GM12864 (cell line): ENCODE data around the gene PRKCQ.

Source experiments
- DNase-seq: peaks from one replicate; pipeline ENCODE4 v3.0.0-alpha.2; 2011; ENCODE audit warnings: low read depth
- H3K4me3 ChIP-seq: 2 replicates; pipeline ENCODE4 v1.5.1; 2011; ENCODE audit warnings: mild to moderate bottlenecking, low read depth, low read length, control low read depth
- TF ChIP-seq, protein P1 (sequence below): IDR thresholded peaks from 2 replicates; pipeline ENCODE4 v1.5.1; 2011; ENCODE audit warnings: low read depth, mild to moderate bottlenecking, moderate library complexity, low read length, control low read depth, inconsistent platforms; ENCODE audit errors: missing control alignments

PRKCQ gene

DNA sequence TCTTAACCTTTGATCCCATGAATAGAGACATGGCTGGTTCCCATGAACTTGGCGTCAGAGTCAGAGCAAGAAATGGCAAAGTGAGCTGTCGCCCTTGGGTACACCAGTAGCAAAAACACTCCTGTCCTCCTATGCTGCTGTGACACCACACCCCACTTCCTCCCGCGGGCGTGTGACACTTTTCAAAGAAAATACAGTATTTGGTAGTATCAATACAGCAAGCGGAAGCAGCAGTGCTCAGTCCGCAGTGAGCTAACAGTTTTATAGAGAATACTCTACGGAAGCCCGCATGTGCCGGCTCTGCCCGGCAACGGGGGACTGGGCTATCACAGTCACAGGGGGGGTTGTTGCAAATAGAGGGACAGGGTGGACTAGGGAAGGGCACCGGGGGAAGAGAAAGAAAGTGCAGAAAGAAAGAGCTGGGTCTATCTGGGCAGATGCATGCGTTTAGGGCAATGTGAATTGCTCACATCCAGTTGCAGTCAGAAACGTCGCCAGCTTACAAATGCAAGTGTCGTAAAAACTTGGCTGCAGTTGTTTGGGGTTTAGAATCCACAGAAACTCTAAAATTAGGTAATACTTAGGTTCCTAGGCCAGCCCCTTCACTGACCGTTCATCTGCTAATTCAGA, 49.8 kb downstream of the PRKCQ start:
- TF ChIP-seq, protein P1, sequence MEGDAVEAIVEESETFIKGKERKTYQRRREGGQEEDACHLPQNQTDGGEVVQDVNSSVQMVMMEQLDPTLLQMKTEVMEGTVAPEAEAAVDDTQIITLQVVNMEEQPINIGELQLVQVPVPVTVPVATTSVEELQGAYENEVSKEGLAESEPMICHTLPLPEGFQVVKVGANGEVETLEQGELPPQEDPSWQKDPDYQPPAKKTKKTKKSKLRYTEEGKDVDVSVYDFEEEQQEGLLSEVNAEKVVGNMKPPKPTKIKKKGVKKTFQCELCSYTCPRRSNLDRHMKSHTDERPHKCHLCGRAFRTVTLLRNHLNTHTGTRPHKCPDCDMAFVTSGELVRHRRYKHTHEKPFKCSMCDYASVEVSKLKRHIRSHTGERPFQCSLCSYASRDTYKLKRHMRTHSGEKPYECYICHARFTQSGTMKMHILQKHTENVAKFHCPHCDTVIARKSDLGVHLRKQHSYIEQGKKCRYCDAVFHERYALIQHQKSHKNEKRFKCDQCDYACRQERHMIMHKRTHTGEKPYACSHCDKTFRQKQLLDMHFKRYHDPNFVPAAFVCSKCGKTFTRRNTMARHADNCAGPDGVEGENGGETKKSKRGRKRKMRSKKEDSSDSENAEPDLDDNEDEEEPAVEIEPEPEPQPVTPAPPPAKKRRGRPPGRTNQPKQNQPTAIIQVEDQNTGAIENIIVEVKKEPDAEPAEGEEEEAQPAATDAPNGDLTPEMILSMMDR: no peak
- no peak overlapping the region for H3K4me3 ChIP-seq
- no peak for DNase-seq

DNA sequence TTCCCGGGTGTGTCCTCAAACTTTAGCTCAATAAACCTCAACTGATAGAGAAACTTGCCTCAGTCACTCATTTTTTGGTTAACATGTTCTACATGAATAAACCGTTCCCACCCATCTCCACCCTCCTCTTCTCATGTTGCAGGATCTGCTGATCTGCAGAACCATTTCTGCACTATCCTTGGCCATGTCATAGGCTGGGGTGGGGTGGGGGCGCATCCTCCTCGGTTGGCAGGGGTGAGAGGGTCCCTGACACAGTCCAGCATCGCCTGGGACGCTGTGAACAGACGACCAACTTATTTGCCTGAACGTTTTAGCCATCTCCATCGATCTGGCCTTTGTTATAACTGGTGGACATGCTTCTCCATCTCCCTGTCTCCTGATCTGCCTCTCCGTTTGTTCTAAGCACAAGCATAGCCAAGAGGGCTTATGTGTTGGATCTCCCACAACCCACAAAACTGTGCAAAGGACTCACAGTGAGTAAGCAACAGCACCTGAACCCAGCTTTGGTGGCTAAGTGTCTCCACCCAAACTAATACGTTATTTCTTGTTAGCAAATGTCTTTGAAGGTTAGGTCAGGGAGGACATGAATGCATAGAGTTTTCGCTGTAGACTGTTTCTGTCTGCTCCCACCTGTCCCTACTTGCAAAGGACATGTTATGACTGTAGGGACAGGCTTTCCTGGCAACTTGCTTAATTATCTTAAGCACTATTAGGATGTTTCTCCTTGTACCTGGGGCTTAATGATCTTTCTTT, 51.7 kb downstream of the PRKCQ start:
- TF ChIP-seq, protein P1: no peak
- DNase-seq: no peak

DNA sequence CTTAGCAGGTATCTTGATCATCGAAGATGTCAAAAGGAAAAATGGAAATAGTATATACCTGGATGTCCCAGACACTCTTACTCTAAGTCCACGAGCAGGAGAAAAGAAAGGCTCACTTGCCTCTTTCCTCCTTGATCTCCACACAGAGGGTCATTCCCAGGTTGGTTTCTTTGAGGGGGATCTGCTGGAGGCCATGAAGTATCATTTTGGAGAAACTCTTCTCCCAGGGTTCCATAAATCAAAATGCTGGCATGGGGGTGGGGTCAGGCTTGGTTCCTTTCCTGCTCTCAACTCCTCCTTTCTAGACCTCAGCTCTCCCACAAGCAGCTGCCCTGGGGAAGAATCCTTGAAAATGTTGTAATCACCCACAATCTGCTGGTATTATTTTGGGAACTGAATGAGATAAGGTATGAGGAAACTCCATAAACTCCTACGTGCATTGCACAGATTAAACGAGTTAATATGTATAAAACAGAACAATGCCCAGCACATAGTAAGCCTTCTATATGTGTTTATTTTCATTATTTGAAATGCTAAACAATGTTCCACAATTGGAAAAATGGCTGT, 54.4 kb downstream of the PRKCQ start:
- no peak overlapping the region for H3K4me3 ChIP-seq
- TF ChIP-seq, protein P1: no peak
- no peak for DNase-seq

More for the DNA sequence above, 51.7 kb downstream of the PRKCQ start:
- no peak overlapping the region for H3K4me3 ChIP-seq

DNA sequence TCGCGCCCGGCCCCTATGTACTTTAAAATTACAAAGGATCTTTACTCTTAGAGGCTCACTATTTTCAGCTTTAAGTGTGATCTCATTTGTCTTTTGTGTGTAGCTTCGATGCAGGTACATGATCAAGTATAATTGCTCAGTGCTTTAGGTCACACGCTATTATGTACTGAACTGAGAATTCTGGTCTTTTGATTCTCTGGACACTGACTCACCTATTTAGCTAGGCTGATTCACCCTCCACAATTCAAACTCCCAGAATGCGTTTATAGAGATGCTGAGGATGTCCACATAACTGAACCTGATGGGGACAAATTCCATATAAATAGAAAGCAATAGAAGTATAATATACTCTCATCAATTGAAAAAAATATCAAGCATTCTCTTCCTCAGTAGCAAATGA, 57.8 kb downstream of the PRKCQ start:
- no peak overlapping the region for H3K4me3 ChIP-seq
- DNase-seq: no peak
- TF ChIP-seq, protein P1: no peak

DNA sequence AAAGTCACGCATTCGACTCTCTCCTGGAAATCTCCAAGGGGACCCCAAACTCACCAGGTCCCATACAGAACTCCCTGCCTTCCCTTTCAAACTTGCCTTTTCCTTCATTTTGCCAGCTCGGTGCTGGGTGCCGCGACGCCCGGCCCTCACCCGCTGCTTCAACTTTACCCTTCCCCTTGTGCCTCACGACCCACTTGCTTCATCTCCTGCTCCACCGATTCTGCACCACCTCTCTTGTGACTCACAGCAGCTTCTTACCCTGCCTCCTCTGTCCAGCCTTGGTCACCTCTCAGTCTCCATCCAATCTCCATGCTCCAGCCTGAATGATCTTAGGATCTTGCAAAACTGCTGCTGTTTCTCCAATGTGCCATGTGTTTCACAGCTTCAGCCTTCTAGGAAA, 59.9 kb downstream of the PRKCQ start:
- DNase-seq: no peak
- TF ChIP-seq, protein P1: no peak
- no peak overlapping the region for H3K4me3 ChIP-seq

DNA sequence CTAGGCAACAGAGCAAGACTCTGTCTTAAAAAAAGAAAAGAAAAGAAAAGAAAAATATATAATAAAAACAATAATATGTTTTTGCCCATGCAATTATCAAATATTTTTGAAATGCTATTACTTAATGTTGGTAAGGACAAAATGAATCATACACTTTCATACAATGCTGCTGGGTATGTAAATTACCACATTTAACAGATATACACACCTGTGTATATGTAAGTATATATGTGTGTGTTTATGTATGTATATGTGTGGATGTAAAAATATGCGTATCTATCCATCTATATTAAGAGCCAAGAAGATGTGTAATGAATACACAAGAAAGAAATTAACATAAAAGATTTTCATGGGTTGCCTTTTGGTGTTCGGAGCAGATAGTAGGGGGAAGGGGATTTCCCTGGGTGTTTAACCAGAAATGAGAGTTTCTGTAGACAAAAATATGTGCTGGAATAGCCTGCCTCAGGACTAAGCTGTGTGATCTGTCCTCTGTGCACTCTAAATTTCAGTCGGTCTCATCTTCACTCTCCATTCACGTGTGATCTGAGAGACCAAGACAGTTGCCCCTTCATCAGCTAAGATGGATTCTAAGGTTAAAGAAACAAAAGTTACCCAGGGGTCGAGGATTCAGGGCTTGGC, 61.2 kb downstream of the PRKCQ start:
- TF ChIP-seq, protein P1: no peak
- no peak overlapping the region for H3K4me3 ChIP-seq
- DNase-seq: no peak
